ENCODE data around the gene PRPF8. TPM values are rescaled to one million over a fixed set of nuclear protein-coding genes. Genes with fewer than 3 reads are reported as not detected.

Gene PRPF8
- total RNA-seq, 1 donor from 2014 or later, result 202 TPM

GRCh38 chr17:1716912-1717695 lies 32.4 kb upstream of the PRPF8 start:
- Histone ChIP-seq H3K4me1 (ENCODE audit: insufficient read depth, low read length) (peaks cover 24% of the 10 kb centered on the region), H3K9me3 (ENCODE audit: insufficient read depth, low read depth, low read length) (no peaks in the 10 kb centered on the region), H3K36me3 (ENCODE audit: insufficient read depth, low read length) (peaks cover 21% of the 10 kb centered on the region), H2AFZ (ENCODE audit: low read depth, low read length) (peak overlapping the region; percentile 68), H3K4me3 (ENCODE audit: insufficient read depth, low read depth, low read length) (peak overlapping the region; percentile 71), H3K4me2 (ENCODE audit: low read length) (peak overlapping the region; percentile 89), H3K27ac (ENCODE audit: low read depth, low read length) (peak overlapping the region; percentile 100), H3K9ac (ENCODE audit: low read length) (peak overlapping the region; percentile 98), H4K20me1 (ENCODE audit: insufficient read depth, low read length) (peaks cover 29% of the 10 kb centered on the region), H3K27me3 (ENCODE audit: insufficient read depth, low read length) (no peaks in the 10 kb centered on the region), H3K79me2 (ENCODE audit: insufficient read depth, low read length) (peaks cover 38% of the 10 kb centered on the region)
- H3K27ac Mint-ChIP-seq (ENCODE audit: unreplicated experiment), result peak overlapping the region; percentile 99
- H3K4me3 Mint-ChIP-seq (ENCODE audit: unreplicated experiment), result peak overlapping the region; percentile 92
- peaks cover 17% of the 10 kb centered on the region for H3K36me3 Mint-ChIP-seq (ENCODE audit: low read depth, unreplicated experiment)
- DNase-seq (ENCODE audit: low read depth) (peak; percentile 98), FAIRE-seq (peak; percentile 88)
- TF ChIP-seq CTCF (IDR thresholded peaks at IDR 0.05; ENCODE audit: insufficient read depth, low read depth, low read length), result no peak
- no peak for TF ChIP-seq EZH2 (IDR thresholded peaks at IDR 0.05; ENCODE audit: insufficient read depth, low read length)
- no peaks in the 10 kb centered on the region for H3K27me3 Mint-ChIP-seq (ENCODE audit: low read depth, unreplicated experiment)
- no peaks in the 10 kb centered on the region for H3K9me3 Mint-ChIP-seq (ENCODE audit: unreplicated experiment)
- peaks cover 13% of the 10 kb centered on the region for H3K4me1 Mint-ChIP-seq (ENCODE audit: low read depth, unreplicated experiment)

GRCh38 chr17:1716076-1716911 lies 31.6 kb upstream of the PRPF8 start:
- peaks cover 17% of the 10 kb centered on the region for H3K36me3 Mint-ChIP-seq (ENCODE audit: low read depth, unreplicated experiment)
- H3K4me1 Mint-ChIP-seq (ENCODE audit: low read depth, unreplicated experiment), result peaks cover 20% of the 10 kb centered on the region
- Histone ChIP-seq H3K27me3 (ENCODE audit: insufficient read depth, low read length) (no peaks in the 10 kb centered on the region), H4K20me1 (ENCODE audit: insufficient read depth, low read length) (peaks cover 37% of the 10 kb centered on the region), H3K27ac (ENCODE audit: low read depth, low read length) (peak overlapping the region; percentile 100), H3K4me3 (ENCODE audit: insufficient read depth, low read depth, low read length) (peak overlapping the region; percentile 80), H3K36me3 (ENCODE audit: insufficient read depth, low read length) (peaks cover 28% of the 10 kb centered on the region), H3K4me2 (ENCODE audit: low read length) (peak overlapping the region; percentile 97), H2AFZ (ENCODE audit: low read depth, low read length) (peak overlapping the region; percentile 38), H3K4me1 (ENCODE audit: insufficient read depth, low read length) (peaks cover 28% of the 10 kb centered on the region), H3K9me3 (ENCODE audit: insufficient read depth, low read depth, low read length) (no peaks in the 10 kb centered on the region), H3K79me2 (ENCODE audit: insufficient read depth, low read length) (peaks cover 46% of the 10 kb centered on the region), H3K9ac (ENCODE audit: low read length) (peak overlapping the region; percentile 98)
- no peaks in the 10 kb centered on the region for H3K27me3 Mint-ChIP-seq (ENCODE audit: low read depth, unreplicated experiment)
- H3K4me3 Mint-ChIP-seq (ENCODE audit: unreplicated experiment), result peak overlapping the region; percentile 96
- no peaks in the 10 kb centered on the region for H3K9me3 Mint-ChIP-seq (ENCODE audit: unreplicated experiment)
- peak; percentile 100 for DNase-seq (ENCODE audit: low read depth)
- TF ChIP-seq CTCF (IDR thresholded peaks at IDR 0.05; ENCODE audit: insufficient read depth, low read depth, low read length) (peak; percentile 6), EZH2 (IDR thresholded peaks at IDR 0.05; ENCODE audit: insufficient read depth, low read length) (no peak)
- FAIRE-seq, result peak; percentile 85
- peak overlapping the region; percentile 99 for H3K27ac Mint-ChIP-seq (ENCODE audit: unreplicated experiment)

All from astrocyte (in vitro differentiated cells and primary cell).